ENCODE results near the gene SYNGR1. TPM values are rescaled to one million over a fixed set of nuclear protein-coding genes. Genes with fewer than 3 reads are reported as not detected.
A peak's percentile ranks its signal among the peaks of the same experiment; 100 is the strongest.

Gene SYNGR1
- polyA plus RNA-seq, 12 donors: 9.9 to 35.0 (median 14.2) TPM; not detected in 1

GRCh38 chr22:39364714-39365491, 15.1 kb downstream of the SYNGR1 start:
- no peak for DNase-seq

- no peak for DNase-seq
Measured at GRCh38 chr22:39365492-39365780, 15.6 kb downstream of the SYNGR1 start.

GRCh38 chr22:39367035-39367434, 17.2 kb downstream of the SYNGR1 start:
- no peak for DNase-seq

- no peak for DNase-seq
Measured at GRCh38 chr22:39368461-39368911, 18.7 kb downstream of the SYNGR1 start.

GRCh38 chr22:39369186-39369585, 19.4 kb downstream of the SYNGR1 start:
- no peak for DNase-seq

GRCh38 chr22:39369586-39369985, 19.8 kb downstream of the SYNGR1 start:
- no peak for DNase-seq

GRCh38 chr22:39371732-39372131, 21.9 kb downstream of the SYNGR1 start:
- no peak for DNase-seq

- no peak for DNase-seq
Measured at GRCh38 chr22:39374191-39374590, 24.4 kb downstream of the SYNGR1 start.

- no peak for DNase-seq
Measured at GRCh38 chr22:39374801-39375200, 25.0 kb downstream of the SYNGR1 start.

GRCh38 chr22:39375646-39376045, 25.9 kb downstream of the SYNGR1 start:
- DNase-seq: no peak

GRCh38 chr22:39379756-39380730, 30.3 kb downstream of the SYNGR1 start:
- no peak for DNase-seq

GRCh38 chr22:39381009-39381755, 31.4 kb downstream of the SYNGR1 start:
- no peak for DNase-seq

GRCh38 chr22:39381930-39382329, 32.1 kb downstream of the SYNGR1 start:
- no peak for DNase-seq

GRCh38 chr22:39382410-39382809, 32.6 kb downstream of the SYNGR1 start:
- DNase-seq: no peak

- no peak for DNase-seq
Measured at GRCh38 chr22:39383841-39384625, 34.2 kb downstream of the SYNGR1 start.

GRCh38 chr22:39384750-39385480, 35.1 kb downstream of the SYNGR1 start:
- DNase-seq: no peak

GRCh38 chr22:39388261-39389011, 38.6 kb downstream of the SYNGR1 start:
- DNase-seq: peak; percentile 78

- no peak for DNase-seq
Measured at GRCh38 chr22:39389420-39389819, 39.6 kb downstream of the SYNGR1 start.

- DNase-seq: no peak
Measured at GRCh38 chr22:39392341-39392948, 42.7 kb downstream of the SYNGR1 start.

All from muscle of arm (tissue), 12 donors.